ENCODE measurements around the gene PUS1.
"Not testable (repeated sequence)": the region's sequence is repeated elsewhere in the genome, so short reads cannot be mapped to it uniquely, and the experiment has no call there.

Gene PUS1

GRCh38 chr12:131963381-131963780 lies 34.3 kb downstream of the PUS1 start:
- no peak for DNase-seq

GRCh38 chr12:131965073-131965472 lies 36.0 kb downstream of the PUS1 start:
- DNase-seq = no peak

- DNase-seq = no peak
Observed at GRCh38 chr12:131971226-131971625, 42.1 kb downstream of the PUS1 start.

- DNase-seq = no peak
Observed at GRCh38 chr12:131975228-131975627, 46.2 kb downstream of the PUS1 start.

- no peak for DNase-seq
Observed at GRCh38 chr12:131979606-131980005, 50.5 kb downstream of the PUS1 start.

- DNase-seq = no peak
Observed at GRCh38 chr12:131980263-131980662, 51.2 kb downstream of the PUS1 start.

- no peak for DNase-seq
Observed at GRCh38 chr12:131981388-131981787, 52.3 kb downstream of the PUS1 start.

- DNase-seq = no peak
Observed at GRCh38 chr12:131982041-131982440, 53.0 kb downstream of the PUS1 start.

- no peak for DNase-seq
Observed at GRCh38 chr12:131983026-131983425, 54.0 kb downstream of the PUS1 start.

- DNase-seq = no peak
Observed at GRCh38 chr12:131983554-131983953, 54.5 kb downstream of the PUS1 start.

- DNase-seq = no peak
Observed at GRCh38 chr12:131984334-131984733, 55.3 kb downstream of the PUS1 start.

- not testable (repeated sequence) for DNase-seq
Observed at GRCh38 chr12:131985510-131985875, 56.4 kb downstream of the PUS1 start.

- no peak for DNase-seq
Observed at GRCh38 chr12:131986361-131986760, 57.3 kb downstream of the PUS1 start.

GRCh38 chr12:131986910-131987309 lies 57.8 kb downstream of the PUS1 start:
- DNase-seq = no peak

- no peak for DNase-seq
Observed at GRCh38 chr12:131987552-131987951, 58.5 kb downstream of the PUS1 start.

GRCh38 chr12:131988054-131988796 lies 59.1 kb downstream of the PUS1 start:
- DNase-seq = no peak

GRCh38 chr12:131989021-131989420 lies 59.9 kb downstream of the PUS1 start:
- DNase-seq = no peak

- peak; percentile 38 for DNase-seq
Observed at GRCh38 chr12:131990066-131990979, 61.2 kb downstream of the PUS1 start.

GRCh38 chr12:131990980-131991305 lies 61.9 kb downstream of the PUS1 start:
- DNase-seq = no peak

GRCh38 chr12:131991816-131992430 lies 62.8 kb downstream of the PUS1 start:
- DNase-seq = no peak

- DNase-seq = no peak
Observed at GRCh38 chr12:131994589-131994988, 65.5 kb downstream of the PUS1 start.

Data from NCI-H2171 (cell line).